Glutamatergic neuron (in vitro differentiated cells): ENCODE measurements around the gene NAA40. TPM values are rescaled to one million over a fixed set of nuclear protein-coding genes. Genes with fewer than 3 reads are reported as not detected.
A peak's percentile ranks its signal among the peaks of the same experiment; 100 is the strongest.

ENCODE experiments used
- DNase-seq: peaks from one replicate; pipeline ENCODE4 v3.0.0; 2022
- H3K27ac Mint-ChIP-seq: one replicate; pipeline ENCODE4 v1.8.0; 2020; ENCODE audit warnings: mild to moderate bottlenecking, mixed read lengths, inconsistent platforms; ENCODE audit not compliant: unreplicated experiment
- H3K27me3 Mint-ChIP-seq: one replicate; pipeline ENCODE4 v1.8.0; 2020; ENCODE audit warnings: mild to moderate bottlenecking, moderate library complexity, mixed read lengths, inconsistent platforms; ENCODE audit not compliant: unreplicated experiment
- H3K36me3 Mint-ChIP-seq: one replicate; pipeline ENCODE4 v1.8.0; 2020; ENCODE audit warnings: mild to moderate bottlenecking, mixed read lengths, inconsistent platforms; ENCODE audit not compliant: unreplicated experiment
- H3K4me1 Mint-ChIP-seq: one replicate; pipeline ENCODE4 v1.8.0; 2020; ENCODE audit warnings: mild to moderate bottlenecking, low read depth, mixed read lengths, inconsistent platforms; ENCODE audit not compliant: unreplicated experiment
- H3K4me3 Mint-ChIP-seq: one replicate; pipeline ENCODE4 v1.8.0; 2020; ENCODE audit warnings: mild to moderate bottlenecking, mixed read lengths, inconsistent platforms; ENCODE audit not compliant: unreplicated experiment
- H3K9me3 Mint-ChIP-seq: one replicate; pipeline ENCODE4 v1.8.0; 2020; ENCODE audit warnings: mild to moderate bottlenecking, moderate library complexity, mixed read lengths, inconsistent platforms; ENCODE audit not compliant: unreplicated experiment
- long read RNA-seq: library from polyadenylated mRNA; unstranded; transcript quantifications from one replicate; pipeline ENCODE4 v2.0.0, GENCODE V29; 2020; ENCODE audit not compliant: unreplicated experiment
- total RNA-seq: library from RNA; stranded (reverse); fragmentation: NEBNext Ultra II Directional; extraction: Animal tissue kit (Norgen Biotek cat#: 25700); gene quantifications from one replicate; pipeline ENCODE4 v1.2.1, GENCODE V29; 2021; ENCODE audit not compliant: unreplicated experiment
- TF ChIP-seq, protein P1 (sequence below): fragments of 200-600 bp; sonication (generic); IDR thresholded peaks from one replicate; pipeline ENCODE4 v1.5.0; 2021; ENCODE audit not compliant: partially characterized antibody, unreplicated experiment

The NAA40 gene
- total RNA-seq, result 68.0 TPM
- long read RNA-seq, transcript NAA40-202 (8 exons, 3,664 nt), result major isoform, 8 of 10 reads
- long read RNA-seq, partial matches to known transcripts, result 0 of 10 reads
- long read RNA-seq, other reads (novel, unspliced or antisense), result 2 of 10 reads

DNA sequence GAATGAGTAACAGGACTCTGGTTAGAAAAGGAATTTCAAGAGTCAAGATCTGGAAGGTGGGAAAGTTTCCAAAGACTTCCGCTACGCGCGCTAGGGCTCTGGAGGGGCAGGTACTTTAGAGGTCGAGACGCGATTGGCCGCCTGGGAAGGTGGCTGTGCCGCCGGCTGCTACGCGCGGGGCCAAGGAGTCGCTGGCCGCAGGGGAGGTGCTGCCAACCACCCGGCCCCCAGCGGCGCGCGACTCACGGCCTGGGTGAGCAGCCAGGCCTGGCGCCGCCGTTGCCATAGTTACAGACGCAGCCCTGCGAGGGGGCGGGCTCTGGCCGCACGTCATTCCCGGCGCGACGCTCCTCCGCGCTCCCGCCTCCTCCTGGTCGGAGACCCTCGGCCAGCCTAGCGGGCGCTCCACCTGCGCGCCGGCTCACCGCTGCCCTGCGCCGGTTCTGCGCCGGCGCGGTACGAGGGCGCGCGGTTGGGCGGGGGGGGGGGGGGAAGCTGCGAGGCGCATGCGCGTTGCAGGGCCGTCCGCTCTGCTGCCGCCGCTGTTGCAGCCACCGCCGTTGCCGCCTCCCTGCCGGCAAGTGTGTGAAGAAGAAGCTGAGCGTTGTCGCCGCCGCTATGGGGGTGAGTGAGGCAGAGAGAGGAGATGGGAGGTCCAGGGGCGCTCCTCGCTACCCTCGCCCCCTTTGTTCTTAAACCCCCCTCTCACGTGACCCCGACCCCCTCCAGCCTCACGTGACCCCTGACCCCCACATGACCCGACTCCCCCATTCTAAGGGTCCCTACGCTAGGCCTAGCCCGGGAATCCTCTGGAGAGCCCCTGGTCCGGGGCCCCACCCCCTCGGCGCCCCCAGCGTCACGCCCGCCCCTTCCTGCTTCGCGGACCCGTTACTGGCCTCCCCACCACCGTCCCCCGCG lies at the start of gene NAA40:
NAA40 (plus strand) TSS at position 524 of the 918 bp plus-strand sequence; CDS start at position 619, 95 bp downstream.
- peak; percentile 96 for DNase-seq
- peak within 1 kb of the TSS; percentile 71 for H3K27ac Mint-ChIP-seq
- peak within 1 kb of the TSS; percentile 96 for H3K4me3 Mint-ChIP-seq
- TF ChIP-seq, protein P1, sequence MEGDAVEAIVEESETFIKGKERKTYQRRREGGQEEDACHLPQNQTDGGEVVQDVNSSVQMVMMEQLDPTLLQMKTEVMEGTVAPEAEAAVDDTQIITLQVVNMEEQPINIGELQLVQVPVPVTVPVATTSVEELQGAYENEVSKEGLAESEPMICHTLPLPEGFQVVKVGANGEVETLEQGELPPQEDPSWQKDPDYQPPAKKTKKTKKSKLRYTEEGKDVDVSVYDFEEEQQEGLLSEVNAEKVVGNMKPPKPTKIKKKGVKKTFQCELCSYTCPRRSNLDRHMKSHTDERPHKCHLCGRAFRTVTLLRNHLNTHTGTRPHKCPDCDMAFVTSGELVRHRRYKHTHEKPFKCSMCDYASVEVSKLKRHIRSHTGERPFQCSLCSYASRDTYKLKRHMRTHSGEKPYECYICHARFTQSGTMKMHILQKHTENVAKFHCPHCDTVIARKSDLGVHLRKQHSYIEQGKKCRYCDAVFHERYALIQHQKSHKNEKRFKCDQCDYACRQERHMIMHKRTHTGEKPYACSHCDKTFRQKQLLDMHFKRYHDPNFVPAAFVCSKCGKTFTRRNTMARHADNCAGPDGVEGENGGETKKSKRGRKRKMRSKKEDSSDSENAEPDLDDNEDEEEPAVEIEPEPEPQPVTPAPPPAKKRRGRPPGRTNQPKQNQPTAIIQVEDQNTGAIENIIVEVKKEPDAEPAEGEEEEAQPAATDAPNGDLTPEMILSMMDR, result no peak
- H3K27me3 Mint-ChIP-seq, result peaks cover 11% of the 10 kb centered on the region
- no peaks in the 10 kb centered on the region for H3K36me3 Mint-ChIP-seq
- peaks cover 12% of the 10 kb centered on the region for H3K4me1 Mint-ChIP-seq
- H3K9me3 Mint-ChIP-seq, result no peaks in the 10 kb centered on the region

DNA sequence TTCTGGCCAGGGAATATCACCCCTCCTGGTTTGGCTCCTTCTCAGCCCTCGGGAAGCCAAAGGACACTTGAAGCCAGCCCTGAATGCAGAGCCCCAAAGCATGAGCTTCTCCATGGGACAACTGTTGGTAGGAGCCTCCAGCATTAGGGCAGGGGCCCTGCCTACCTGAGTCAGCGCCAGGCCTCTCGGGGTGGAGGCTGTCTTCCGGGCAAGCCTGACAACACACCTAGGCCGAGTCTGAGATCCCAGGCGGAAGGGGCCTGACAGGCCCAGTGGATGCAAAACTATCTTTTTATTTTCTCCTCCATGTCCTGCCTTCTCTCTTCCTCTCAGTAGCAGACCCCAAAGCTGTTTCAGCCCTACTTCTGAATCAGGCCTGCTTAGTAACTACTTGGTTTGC lies 49.5 kb upstream of the NAA40 start:
- Mint-ChIP-seq H3K27me3 (peaks cover 14% of the 10 kb centered on the region), H3K4me1 (peaks cover 23% of the 10 kb centered on the region), H3K36me3 (peaks cover 5% of the 10 kb centered on the region), H3K4me3 (no peak overlapping the region), H3K9me3 (peaks cover 8% of the 10 kb centered on the region), H3K27ac (no peak overlapping the region)
- TF ChIP-seq, protein P1, result no peak
- no peak for DNase-seq

DNA sequence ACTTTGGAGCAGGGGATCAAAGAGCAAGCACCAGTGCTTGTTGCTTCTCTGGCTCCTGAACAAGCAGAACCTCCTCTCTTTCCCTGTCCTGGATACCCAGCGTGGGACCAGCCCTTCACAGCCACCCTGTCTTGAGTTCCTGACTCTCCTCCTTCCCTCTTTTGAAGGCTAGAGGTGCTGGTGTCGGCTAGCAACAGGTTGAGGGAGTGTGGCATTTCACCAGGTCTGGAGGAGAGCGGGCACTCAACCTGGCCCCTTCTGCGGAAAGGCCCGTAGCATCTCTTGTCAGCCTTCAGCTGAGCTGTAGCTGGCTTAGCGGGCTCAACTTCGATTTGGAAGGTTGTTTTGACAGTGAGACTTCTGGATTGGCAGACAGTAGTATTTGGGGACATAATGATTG lies 48.4 kb upstream of the NAA40 start:
- H3K4me1 Mint-ChIP-seq, result peaks cover 19% of the 10 kb centered on the region
- TF ChIP-seq, protein P1, result no peak
- no peak for DNase-seq
- H3K4me3 Mint-ChIP-seq, result no peak overlapping the region
- H3K27me3 Mint-ChIP-seq, result peaks cover 14% of the 10 kb centered on the region
- H3K27ac Mint-ChIP-seq, result no peak overlapping the region
- peaks cover 5% of the 10 kb centered on the region for H3K9me3 Mint-ChIP-seq
- peaks cover 5% of the 10 kb centered on the region for H3K36me3 Mint-ChIP-seq

DNA sequence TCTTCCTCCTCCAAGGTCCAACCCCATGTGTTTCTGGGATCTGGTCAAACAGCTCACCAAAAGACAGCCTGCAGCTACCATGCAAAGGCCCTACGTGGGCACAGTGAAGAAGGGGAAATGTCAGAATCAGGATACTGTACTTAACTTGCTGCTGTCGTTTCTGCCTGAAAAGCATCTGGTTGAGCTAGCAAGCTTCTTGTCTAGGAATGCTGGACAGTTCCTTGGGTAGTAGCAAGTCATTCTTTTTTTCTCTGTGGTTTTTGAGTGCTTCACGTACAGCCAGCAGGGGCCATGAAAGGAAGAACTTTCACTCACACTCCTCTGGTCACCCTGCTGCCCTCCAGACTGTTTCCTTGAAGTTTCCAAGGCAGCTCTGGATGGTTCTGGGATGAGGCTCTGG lies 46.6 kb upstream of the NAA40 start:
- TF ChIP-seq, protein P1, result no peak
- Mint-ChIP-seq H3K4me1 (peaks cover 15% of the 10 kb centered on the region), H3K4me3 (peak overlapping the region; percentile 42), H3K27ac (no peak overlapping the region), H3K36me3 (peaks cover 5% of the 10 kb centered on the region), H3K9me3 (peaks cover 5% of the 10 kb centered on the region), H3K27me3 (peaks cover 12% of the 10 kb centered on the region)
- DNase-seq, result no peak

DNA sequence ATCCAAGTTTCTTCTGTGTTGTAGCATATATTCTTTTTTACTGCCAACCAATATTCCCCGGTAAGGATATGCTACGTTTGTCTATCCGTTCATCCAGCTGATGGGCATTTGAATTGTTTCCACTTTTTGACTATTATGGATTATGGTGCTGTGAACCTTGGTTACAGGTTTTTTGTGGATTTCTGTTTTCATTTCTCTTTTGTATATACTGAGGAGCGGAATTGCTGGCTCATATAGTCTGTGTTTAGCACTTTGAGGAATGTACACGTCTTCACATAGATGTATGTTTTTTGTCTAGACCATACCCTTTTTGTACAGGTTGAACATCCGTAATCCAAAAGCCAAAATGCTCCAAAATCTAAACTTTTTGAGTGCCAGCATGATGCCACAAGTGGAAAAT lies 45.4 kb upstream of the NAA40 start:
- Mint-ChIP-seq H3K27ac (no peak overlapping the region), H3K4me1 (peaks cover 9% of the 10 kb centered on the region), H3K9me3 (peaks cover 4% of the 10 kb centered on the region), H3K4me3 (no peak overlapping the region), H3K27me3 (peaks cover 10% of the 10 kb centered on the region), H3K36me3 (peaks cover 5% of the 10 kb centered on the region)
- no peak for DNase-seq
- TF ChIP-seq, protein P1, result no peak
